ENCODE measurements around the gene FAM184A. TPM values are rescaled to one million over a fixed set of nuclear protein-coding genes. Genes with fewer than 3 reads are reported as not detected.

The FAM184A gene
- total and polyA plus RNA-seq, 2 of the 13 experiments (the other 11 are each of a cell fraction or from before 2014, with no cell fraction given), result 7.0 to 18.0 TPM

DNA sequence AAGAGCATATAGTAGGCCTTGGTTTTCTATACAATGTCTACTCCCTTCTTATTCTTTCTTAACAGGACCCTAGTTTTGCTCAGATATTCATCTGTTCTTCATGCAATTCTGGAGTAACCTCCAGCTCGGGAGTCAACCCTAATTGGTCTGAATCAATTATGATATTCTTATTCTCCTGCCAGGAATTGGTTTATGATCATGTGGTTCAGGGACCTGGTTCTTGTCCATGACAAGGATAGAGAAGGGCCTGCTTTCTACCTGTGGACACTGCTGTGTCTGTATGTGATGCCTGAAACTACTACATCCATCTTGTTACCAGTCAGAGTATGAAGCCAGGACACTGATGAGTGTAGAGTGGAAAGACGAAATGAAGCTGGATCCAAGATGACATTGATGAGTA, 24.4 kb upstream of the FAM184A start:
- intact Hi-C loops (cut with micrococcal nuclease; ENCODE audit: unreplicated experiment) (no loop called here), in situ Hi-C loops (cut with HindIII; ENCODE audit: extremely low pct_ligation_motif_present, low pct_unique_long_range_greater_than_20kb) (no loop called here)
- peaks cover 0 to 2% of the 10 kb centered on the region in 2 experiments; a peak in 1 of 5 replicates for H3K27me3 ChIP-seq (ENCODE audit: control insufficient read depth in 1 of 2, insufficient read depth in 2 of 2, low read length in 2 of 2)
- H3K27ac ChIP-seq (ENCODE audit: extremely low read length, insufficient read depth, low read length), result no peak overlapping the region
- H3K9ac ChIP-seq (ENCODE audit: insufficient read depth, low read depth, low read length), result no peak overlapping the region
- H3K4me3 ChIP-seq (replicated peaks in 1 of 3; ENCODE audit: insufficient read depth in 1 of 3, low read depth in 2 of 3, low read length in 3 of 3), result no peak overlapping the region
- ATAC-seq (no peak; the same call in 2 of the 3 replicates), FAIRE-seq (no peak), DNase-seq (ENCODE audit: low spot score) (no peak)
- H3K36me3 ChIP-seq (replicated peaks in 1 of 2; ENCODE audit: control insufficient read depth in 1 of 2, insufficient read depth in 2 of 2, low read length in 2 of 2), result no peaks in the 10 kb centered on the region
- 4% methylated on average over 2 of the region's 2 CpGs for WGBS (ENCODE audit: low lambda C conversion rate)
- H3K9me3 ChIP-seq (ENCODE audit: low read length), result peaks cover 5% of the 10 kb centered on the region; the same call in 1 of the 2 replicates
- no peak overlapping the region for H2AFZ ChIP-seq (ENCODE audit: low read length)
- no peak for TF ChIP-seq RXRA (CRISPR knock-in tag; IDR thresholded peaks at IDR 0.05)
- TF ChIP-seq, protein P1, sequence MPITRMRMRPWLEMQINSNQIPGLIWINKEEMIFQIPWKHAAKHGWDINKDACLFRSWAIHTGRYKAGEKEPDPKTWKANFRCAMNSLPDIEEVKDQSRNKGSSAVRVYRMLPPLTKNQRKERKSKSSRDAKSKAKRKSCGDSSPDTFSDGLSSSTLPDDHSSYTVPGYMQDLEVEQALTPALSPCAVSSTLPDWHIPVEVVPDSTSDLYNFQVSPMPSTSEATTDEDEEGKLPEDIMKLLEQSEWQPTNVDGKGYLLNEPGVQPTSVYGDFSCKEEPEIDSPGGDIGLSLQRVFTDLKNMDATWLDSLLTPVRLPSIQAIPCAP (CRISPR knock-in tag; IDR thresholded peaks at IDR 0.05; ENCODE audit: low read depth), result no peak
- TF ChIP-seq TCF7 (IDR thresholded peaks at IDR 0.05; ENCODE audit: low read depth), result no peak
- TF ChIP-seq BHLHE40 (IDR thresholded peaks at IDR 0.05; ENCODE audit: low read length), result no peak
- TF ChIP-seq, protein P2, sequence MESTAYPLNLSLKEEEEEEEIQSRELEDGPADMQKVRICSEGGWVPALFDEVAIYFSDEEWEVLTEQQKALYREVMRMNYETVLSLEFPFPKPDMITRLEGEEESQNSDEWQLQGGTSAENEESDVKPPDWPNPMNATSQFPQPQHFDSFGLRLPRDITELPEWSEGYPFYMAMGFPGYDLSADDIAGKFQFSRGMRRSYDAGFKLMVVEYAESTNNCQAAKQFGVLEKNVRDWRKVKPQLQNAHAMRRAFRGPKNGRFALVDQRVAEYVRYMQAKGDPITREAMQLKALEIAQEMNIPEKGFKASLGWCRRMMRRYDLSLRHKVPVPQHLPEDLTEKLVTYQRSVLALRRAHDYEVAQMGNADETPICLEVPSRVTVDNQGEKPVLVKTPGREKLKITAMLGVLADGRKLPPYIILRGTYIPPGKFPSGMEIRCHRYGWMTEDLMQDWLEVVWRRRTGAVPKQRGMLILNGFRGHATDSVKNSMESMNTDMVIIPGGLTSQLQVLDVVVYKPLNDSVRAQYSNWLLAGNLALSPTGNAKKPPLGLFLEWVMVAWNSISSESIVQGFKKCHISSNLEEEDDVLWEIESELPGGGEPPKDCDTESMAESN (CRISPR knock-in tag; conservative IDR thresholded peaks at IDR 0.05), result no peak
- TF ChIP-seq, protein P3, sequence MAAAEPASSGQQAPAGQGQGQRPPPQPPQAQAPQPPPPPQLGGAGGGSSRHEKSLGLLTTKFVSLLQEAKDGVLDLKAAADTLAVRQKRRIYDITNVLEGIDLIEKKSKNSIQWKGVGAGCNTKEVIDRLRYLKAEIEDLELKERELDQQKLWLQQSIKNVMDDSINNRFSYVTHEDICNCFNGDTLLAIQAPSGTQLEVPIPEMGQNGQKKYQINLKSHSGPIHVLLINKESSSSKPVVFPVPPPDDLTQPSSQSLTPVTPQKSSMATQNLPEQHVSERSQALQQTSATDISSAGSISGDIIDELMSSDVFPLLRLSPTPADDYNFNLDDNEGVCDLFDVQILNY (CRISPR knock-in tag; conservative IDR thresholded peaks at IDR 0.05), result no peak
- no peak for TF ChIP-seq ZSCAN25 (CRISPR knock-in tag; IDR thresholded peaks at IDR 0.05)
- TF ChIP-seq ZNF775 (CRISPR knock-in tag; IDR thresholded peaks at IDR 0.05; ENCODE audit: borderline replicate concordance), result no peak
- TF ChIP-seq, protein P4, sequence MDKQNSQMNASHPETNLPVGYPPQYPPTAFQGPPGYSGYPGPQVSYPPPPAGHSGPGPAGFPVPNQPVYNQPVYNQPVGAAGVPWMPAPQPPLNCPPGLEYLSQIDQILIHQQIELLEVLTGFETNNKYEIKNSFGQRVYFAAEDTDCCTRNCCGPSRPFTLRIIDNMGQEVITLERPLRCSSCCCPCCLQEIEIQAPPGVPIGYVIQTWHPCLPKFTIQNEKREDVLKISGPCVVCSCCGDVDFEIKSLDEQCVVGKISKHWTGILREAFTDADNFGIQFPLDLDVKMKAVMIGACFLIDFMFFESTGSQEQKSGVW (CRISPR knock-in tag; IDR thresholded peaks at IDR 0.05; ENCODE audit: borderline replicate concordance), result no peak
- TF ChIP-seq, protein P5, sequence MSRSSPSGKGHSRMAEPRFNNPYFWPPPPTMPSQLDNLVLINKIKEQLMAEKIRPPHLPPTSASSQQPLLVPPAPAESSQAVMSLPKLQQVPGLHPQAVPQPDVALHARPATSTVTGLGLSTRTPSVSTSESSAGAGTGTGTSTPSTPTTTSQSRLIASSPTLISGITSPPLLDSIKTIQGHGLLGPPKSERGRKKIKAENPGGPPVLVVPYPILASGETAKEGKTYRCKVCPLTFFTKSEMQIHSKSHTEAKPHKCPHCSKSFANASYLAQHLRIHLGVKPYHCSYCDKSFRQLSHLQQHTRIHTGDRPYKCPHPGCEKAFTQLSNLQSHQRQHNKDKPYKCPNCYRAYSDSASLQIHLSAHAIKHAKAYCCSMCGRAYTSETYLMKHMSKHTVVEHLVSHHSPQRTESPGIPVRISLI (CRISPR knock-in tag; IDR thresholded peaks at IDR 0.05; ENCODE audit: borderline replicate concordance), result no peak
- no TSS peak for BruUV-seq (replicated peaks)
- CTCF ChIA-PET (ENCODE audit: low intra/inter-chr PET ratio, low total read pairs), result no interaction called here
- H3K79me2 ChIP-seq (ENCODE audit: insufficient read depth, low read length), result no peaks in the 10 kb centered on the region
- no peaks in the 10 kb centered on the region for H3K4me1 ChIP-seq (ENCODE audit: insufficient read depth, low read length)
- no peak overlapping the region for H3K4me2 ChIP-seq (ENCODE audit: low read depth, low read length)
- POLR2A ChIA-PET, result no interaction called here
- H4K20me1 ChIP-seq (ENCODE audit: insufficient read depth, low read length), result no peaks in the 10 kb centered on the region
